C1 segment of cervical spinal cord (tissue), 14 donors: ENCODE results near the gene ACSM6.

Source experiments
- DNase-seq, 14 donors: peaks; one replicate each; lab custom pipeline; 2025; lab: John Stamatoyannopoulos, UW

Gene ACSM6

DNA sequence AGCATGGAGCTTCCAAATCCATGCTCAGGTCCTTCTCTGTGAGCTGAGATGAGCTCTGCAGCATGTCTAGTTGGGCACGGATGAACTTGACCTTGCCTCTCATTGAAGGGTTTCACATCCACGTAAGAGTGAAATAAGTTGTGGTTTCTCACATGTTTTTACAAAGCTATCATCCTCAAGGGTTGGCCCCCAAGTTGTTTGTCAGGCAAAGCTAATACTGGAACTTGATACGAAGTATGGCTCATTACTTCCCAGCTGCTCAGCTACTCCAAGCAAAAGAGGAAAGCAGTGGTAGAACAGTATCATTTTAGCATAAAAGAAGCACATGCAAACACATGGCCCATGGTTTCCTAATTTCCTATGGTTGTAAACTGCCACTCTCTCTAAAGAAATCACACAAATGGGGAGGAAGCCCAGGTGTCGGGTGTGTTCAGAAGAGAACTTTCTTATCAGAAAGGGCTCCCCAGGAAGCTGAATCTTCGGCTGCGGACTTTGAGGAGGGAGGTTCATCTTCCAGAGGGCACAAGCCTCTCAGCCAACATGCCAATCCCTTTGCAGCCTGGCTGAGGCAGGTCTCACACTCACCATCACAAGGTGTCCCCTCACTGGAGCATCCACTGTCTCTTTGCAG is 51.5 kb downstream of the ACSM6 start:
- DNase-seq = no peak

DNA sequence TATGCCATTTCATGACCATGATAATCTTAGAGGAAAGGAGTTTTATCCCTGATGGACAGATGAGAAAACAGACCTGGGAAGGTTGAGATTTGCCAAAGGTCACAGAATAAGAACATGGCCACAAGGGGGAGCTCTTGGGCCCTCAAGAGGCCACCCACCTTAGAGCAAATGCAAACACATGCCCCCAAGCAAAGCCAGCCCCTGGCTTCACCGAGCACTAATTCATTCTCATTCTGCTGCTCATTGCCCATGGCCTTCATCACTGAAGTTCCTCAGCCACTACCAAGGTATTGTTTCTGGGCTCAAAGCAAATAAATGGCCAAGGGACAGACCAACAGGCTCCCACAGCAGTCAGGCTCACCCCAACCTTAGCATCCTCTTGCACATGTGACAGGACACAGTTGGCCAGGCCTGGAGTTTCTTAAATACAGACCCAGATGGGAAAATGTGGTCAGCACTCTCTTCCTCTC is 52.6 kb downstream of the ACSM6 start:
- peak in 3 of 14 donors; percentile 8 to 25 (median 13) for DNase-seq

DNA sequence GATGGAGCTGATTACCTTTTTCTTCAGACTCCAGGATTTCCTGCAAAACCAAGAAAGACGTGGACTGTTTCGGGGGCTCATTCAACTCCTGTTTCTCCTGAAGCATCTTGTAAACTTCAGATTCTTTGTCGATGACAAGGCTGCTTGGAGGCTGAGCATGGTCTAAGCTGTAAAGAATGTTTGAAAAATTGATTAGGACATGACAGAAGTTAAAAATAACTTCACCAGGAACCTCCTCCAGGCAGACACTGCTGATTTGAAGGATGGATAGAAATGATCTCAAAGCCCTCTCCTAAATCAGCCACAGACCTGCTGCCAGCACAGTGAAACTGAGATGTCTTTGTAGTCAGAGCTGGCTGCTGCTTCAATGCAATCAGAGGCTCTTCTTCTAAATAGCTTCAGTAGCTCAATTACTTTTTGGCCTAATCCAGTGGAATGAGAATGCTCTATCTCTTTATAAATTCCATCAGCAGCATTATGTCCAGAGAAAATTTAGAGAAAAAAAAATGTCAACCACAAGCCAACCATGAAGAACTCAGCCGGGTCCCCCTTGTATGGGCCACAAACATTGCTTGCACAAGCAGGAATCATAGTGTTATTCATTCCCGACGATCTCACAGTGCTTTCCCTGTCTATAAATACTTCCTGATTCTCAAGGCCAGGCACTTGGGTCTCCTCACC is 53.3 kb downstream of the ACSM6 start:
- no peak for DNase-seq

DNA sequence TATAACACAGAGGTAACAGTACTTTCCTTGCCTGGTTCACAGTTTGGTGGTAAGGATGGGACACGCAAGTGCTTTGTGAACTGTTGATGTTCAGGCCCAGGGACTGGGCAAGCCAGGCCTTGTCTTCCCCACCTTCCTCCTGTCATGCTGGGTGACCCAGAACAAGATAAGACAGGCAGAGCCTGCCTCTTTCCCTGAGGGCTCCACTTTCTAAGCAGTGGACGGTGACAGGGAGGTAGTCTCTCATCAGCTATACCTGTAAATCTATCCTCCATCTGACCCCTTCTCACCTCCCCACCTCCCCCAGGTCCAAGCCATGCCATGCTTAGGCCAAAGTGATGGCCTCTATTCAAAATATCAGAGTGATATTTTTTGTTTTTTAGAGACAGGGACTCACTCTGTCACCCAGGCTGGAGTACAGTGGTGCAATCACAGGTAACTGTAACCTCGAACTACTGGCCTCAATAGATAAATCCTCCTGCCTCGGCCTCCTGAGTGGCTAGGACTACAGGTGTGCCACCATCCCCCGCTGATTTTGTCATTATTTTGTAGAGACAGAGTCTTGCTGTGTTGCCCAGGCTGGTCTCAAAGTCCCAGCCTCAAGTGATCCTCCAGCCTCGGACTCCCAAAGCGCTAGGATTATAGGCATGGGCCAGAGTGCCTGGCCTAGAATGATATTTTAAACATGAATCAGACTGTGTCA is 54.0 kb downstream of the ACSM6 start:
- no peak for DNase-seq

DNA sequence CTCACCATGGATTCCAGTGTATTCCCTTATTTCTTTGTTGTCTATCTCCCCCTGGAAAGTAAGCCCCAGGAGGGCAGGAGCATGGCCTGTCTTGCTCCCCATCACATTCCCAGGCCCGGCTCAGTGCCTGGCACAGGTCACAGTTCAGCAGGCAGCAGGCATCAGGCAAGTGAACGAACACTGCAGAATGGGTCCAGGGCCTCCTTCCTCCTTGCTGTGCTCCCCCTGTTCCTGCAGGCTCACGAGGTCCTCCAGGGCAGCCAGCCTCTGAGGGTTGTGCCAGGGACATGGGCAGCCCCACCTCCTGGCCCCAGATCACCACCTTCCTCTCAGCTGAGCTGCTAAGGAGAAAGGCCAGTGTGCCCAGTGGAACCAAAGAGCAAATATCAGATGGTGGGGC is 55.0 kb downstream of the ACSM6 start:
- DNase-seq = peak in 1 of 14 donors; percentile 3

DNA sequence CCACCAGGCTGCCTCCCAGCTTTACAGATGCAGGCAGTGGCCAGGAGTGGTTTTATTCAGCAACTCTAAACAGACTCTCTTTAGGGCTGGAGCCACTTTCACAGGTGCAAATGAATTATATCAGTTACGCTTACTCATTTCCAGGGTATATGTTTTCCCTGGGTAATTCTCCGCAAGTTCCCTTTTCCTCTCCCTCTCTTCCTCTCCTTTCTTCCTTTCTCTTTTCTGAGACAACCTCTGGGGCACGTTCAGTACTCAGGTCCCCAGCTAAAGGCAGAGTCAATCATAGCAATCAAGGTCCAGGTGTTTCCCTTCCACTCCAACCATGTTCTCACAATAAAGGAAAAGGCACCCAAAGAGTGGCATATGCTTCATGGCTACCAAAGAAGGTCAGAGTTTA is 55.4 kb downstream of the ACSM6 start:
- DNase-seq = no peak

DNA sequence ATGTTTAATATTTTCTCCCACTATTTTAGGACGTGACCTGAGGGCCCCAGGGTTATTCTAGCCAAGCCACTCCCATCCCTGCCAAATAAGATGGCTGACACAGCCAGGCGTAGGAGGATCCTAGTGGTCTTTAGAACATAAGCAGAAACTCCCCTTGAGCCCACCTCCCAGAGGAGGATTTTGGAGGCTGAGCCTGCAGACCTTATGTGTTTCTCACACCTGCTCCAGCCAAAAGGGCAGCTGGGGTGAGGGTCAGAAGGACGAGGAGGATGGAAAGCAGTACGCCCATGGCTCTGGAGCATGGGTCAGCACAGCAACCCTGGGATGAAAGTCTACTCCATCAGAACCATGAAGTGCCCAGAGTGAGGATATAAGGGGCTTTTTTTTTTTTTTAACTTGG is 56.8 kb downstream of the ACSM6 start:
- DNase-seq = no peak

DNA sequence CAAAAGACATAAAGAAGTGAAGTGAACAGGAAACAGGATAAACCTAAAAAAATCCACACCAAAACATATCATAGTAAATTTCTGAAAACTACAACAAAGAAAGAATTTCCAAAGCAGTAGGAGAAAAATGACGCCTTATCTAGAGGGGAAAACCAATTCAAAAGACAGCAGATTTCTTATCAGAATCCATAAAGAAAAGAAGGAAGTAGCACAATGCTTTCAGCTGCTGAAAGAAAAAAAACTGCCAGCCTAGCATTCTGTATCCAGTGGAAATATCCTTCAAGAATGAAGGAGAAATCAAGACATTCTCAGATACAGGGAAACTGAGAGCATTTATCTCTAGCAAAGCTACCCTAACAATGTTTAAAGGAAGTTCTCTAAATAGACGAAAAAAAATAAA is 59.0 kb downstream of the ACSM6 start:
- no peak for DNase-seq

DNA sequence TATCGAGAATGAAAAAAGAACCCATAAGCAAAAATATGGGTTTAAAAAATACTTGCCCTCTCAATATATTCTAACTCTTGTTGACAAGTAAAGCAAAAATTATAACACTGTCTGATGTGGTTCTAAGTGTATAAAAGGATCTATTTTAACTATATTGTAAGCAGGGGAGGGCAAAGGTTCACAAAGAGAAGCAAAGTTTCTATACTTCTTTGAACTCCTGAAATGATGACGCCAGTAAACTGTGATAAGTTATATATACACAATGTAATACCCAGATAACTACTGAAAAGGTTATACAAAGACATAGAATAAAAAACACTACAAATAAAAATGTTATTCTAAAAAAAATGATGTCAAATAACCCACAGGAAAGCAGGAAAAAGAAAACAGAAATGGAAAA is 59.6 kb downstream of the ACSM6 start:
- no peak for DNase-seq

DNA sequence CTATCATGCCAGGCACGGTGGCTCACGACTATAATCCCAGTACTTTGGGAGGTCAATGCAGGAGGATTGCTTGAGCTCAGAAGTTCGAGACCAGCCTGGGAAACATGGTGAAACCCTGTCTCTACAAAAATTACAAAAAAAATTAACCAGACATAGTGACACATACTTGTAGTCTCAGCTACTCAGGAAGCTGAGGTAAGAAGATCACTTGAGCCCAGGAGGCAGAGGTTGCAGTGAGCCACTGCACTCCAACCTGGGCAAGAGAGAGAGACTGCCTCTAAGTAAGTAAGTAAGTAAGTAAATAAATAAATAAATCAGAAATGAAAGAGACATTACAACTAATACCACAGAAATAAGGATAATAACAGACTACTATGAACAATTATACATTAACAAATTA is 60.6 kb downstream of the ACSM6 start:
- DNase-seq = no peak

DNA sequence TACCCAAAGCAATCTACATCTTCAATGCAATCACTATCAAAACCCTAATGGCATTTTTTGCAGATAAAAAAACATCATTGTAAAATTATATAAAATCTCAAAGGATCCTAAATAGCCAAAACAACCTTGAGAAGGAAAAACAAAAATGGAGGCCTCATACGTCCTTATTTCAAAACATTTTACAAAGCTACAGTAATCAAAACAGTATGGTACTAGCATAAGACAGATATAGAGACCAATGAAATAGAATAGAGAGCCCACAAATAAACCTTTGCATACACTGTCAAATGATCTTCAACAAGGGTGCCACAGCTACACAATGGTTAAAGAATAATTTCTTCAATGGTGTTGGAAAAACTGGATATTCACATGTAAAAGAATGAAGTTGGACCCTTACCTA is 62.2 kb downstream of the ACSM6 start:
- no peak for DNase-seq

DNA sequence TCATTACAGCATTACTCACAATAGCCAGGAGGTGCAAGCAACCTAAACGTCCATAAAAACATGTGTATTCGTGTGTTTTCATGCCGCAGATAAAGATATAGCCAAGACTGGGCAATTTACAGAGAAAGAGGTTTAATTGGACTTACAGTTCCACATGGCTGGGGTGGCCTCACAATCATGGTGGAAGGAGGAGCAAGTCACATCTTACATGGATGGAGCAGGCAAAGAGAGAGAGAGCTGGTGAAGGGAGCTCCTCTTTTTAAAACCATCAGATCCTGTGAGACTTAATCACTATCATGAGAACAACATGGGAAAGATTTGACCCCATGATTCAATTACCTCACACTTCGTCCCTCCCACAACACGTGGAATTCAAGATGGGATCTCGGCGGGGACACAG is 63.8 kb downstream of the ACSM6 start:
- DNase-seq = no peak

DNA sequence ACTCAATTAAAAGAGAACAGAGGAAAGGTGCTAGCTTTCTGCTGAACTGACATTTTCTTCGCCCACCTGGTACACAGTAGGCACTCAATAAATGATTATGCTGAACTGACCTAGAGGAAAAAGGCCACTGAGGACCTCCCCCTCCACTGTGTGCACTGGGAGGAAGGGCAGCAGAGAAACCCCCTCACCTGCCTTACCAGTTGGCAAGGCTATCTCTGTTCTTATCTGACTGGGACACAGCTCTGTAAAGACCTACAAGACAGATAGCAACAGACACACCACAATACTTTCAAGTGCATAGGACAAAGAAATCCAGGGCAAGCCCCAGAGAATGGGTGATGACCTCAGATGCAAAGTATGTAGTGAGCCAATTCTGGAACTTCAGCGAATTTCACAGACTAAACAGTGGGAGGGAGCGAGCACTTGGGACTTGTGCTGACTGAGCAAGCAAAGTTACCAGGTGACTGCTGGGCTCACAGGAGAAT is 66.4 kb downstream of the ACSM6 start:
- DNase-seq = no peak

DNA sequence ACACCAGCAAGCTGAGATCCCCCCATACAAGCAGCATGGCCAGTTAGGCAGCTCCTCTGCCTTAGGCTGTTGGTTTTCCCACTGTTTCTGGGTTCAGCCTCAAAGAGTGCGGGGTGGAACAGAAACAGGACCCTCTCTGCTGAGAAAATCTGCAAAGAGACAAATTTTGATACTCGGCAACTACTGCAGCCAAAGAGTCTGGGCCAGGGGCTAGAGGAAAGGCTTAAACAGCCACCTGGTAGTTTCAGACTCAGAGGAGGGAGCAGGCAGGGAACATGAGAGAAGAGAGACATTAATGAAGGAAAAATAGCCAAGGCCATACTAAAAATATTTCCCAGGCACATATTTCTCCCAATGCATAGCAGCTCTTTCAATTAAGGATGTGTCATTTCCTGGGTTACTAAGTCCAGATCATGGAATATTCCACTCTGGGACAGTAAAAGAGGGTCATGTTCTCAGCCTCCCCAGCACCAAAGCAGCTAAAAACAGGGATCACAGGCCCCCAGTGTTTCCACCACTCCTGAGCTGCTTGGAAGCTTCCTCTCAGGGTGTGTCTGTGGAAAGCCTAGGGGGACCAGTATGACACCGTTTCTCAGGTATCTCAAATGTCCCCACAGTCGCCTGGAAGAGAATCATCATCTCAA is 67.0 kb downstream of the ACSM6 start:
- no peak for DNase-seq

DNA sequence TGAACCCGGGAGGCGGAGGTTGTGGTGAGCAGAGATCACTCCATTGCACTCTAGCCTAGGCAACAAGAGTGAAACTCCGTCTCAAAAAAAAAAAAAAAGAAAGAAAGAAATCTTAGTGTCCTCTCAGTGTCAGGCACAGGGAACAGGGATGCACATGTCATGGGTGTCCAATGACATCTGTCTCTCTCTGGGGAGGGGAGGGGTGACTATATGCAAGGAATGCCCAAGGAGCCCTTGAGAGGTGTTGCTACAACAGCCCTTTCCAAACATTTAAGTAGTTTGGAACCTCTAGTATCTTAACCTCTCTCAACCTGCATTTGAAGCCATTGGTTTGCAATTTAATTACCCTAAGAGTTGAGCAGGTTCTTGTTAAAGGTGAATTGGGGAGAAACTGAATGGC is 67.9 kb downstream of the ACSM6 start:
- no peak for DNase-seq

DNA sequence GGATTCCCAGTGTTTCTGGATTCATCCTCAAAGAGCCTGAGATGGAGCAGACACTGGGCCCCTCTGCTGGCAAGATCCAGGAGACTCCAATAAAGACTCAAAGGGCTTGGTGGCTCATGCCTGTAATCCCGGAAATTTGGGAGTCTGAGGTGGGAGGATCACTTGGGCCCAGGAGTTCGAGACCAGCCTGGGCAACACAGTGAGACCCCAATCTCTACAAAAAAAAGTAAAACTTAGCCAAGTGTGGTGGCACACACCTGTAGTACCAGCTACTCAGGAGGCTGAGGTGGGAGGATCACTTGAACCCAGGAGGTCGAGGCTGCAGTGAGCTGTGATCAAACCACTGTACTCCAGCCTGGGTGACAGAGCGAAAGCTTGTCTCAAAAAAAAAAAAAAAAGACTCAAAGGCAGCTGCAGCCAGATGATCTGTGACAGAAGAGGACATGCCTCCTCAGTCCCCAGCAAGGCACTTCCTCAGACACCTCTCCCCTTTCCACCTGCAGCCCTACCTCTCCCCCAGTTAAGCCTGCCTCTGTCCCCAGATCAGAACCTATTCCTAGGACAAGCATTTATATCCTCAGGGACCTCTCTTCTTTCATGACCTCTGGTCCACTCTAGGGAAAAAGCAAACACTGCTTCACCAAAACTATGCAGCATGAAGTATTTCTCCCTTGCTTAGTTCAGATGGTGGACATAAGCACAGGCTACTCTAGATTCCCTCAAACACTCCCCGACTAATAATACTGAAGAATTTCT is 68.9 kb downstream of the ACSM6 start:
- no peak for DNase-seq

DNA sequence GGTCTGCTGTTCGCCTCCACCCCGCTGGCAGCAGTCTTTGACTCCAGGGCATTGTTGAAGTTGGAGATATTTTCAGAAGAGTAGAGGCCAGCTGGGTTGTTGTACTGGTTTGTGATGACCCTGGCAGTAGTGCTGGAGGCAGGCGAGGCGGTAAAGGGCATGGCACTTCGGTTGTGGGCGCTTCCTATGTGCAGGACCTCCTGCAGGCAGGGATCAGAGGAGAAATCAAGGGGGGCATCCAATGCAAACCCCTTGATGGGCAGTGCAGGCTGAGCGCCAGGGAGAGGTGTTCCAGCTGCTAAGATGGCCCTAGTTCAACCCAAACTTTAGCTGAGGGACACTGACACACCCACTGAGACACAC is 69.8 kb downstream of the ACSM6 start:
- DNase-seq = no peak

DNA sequence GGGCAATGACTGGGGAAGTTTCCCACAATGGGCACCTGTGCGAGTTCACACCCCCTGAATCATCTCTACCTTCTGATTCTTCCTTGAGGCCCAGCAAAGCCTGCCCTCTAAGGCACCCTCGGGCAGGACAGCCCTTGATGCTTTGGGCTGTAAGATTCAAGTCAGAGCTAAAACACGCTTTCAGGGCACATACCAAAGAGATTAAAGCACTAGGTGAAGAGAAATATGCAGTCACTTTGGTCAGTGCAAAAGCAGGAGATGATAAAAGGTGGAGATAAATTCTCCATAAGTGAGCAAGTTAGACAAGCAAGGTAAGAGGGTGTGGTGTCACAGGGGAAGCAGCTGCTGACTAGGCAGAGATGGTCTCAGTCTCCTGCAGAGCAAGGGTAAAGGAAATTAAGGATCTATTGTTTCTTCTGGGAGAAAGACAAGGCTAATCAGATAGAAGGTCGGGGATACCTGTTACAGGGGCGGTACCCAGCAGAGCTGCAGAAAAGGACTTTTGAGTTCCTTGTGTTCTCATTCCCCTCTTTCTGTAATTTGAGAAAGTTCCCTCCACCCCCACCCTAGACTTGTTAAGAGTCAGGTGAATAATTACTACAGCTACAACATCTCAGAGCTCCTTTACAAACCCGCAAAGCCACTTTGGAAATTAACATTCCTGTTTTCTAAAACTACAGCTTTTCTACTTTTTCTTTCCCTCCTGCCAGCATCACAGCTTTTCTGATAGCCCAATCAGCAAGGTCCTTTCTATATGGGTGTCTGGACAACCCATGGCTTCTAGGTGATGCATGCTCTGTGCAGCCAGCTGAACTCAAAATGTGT is 70.4 kb downstream of the ACSM6 start:
- no peak for DNase-seq

DNA sequence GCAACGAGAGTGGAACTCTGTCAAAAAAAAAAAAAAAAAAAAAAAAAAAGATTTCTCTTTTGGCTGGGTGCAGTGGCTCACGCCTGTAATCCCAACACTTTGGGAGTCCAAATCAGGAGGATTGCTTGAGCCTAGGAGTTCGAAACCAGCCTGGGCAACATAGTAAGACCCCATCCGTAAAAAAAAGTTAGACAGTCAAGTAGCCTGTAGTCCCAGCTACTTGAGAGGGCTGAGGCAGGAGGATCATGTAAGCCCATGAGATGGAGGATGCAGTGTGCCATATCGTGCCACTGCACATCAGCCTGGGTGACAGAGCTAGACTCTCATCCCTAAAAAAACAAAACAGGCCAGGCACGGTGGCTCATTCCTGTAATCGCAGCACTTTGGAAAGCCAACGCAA is 71.5 kb downstream of the ACSM6 start:
- DNase-seq = no peak

DNA sequence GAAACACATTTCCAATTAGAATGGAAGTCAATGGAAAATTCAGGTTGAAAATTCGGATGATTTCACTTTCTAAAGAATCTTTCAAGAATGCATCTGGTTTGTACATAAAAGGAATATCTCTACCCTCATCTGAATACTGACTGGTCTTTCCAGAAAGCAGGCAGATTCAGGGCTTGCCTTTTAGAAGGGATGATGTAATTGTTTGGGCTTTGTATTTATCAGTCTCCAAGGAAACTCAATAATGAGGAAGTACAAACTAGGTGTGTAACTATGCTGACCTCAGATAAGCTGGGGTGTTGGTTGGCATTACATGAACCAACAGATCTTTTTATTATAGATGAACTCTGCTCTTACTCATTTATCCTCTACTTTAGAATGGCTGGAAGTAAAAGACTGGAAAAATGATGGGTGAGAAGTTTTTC is 72.6 kb downstream of the ACSM6 start:
- no peak for DNase-seq

DNA sequence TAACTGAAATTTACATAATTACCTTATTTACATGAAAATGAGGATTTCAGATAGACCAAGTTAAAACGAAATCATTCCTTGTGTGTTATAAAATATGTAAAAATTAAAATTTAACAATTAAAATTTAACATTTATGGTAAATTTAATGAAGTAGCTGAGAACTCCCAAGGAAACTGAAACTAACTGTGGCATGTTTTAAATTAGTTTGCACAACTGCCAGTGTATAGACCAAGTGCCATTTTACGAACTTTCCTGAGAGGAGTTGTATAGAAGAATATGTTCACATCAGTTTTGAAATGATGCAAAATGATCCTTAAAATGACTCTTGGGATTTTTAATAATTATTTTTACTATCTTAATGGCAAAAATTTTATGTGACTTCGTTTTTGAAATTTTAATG is 73.2 kb downstream of the ACSM6 start:
- no peak for DNase-seq
